Neural progenitor cell (in vitro differentiated cells): ENCODE measurements around the gene MAML3.

Experiments used
- CTCF ChIP-seq: fragments of 200-600 bp; sonication (generic); IDR thresholded peaks from 2 replicates; pipeline ENCODE4 v1.5.1; 2017; ENCODE audit warnings: antibody characterized with exemption, mild to moderate bottlenecking
- EZH2phosphoT487 ChIP-seq: fragments of 200-600 bp; sonication (generic); IDR thresholded peaks from 2 replicates; pipeline ENCODE4 v1.6.1; 2017; ENCODE audit warnings: antibody characterized with exemption

- TF ChIP-seq CTCF (no peak), EZH2phosphoT487 (no peak)
Measured at GRCh38 chr4:139890816-139891215, 263.2 kb downstream of the MAML3 start.
